Measurements from ENCODE around the gene FAF1.

DNA sequence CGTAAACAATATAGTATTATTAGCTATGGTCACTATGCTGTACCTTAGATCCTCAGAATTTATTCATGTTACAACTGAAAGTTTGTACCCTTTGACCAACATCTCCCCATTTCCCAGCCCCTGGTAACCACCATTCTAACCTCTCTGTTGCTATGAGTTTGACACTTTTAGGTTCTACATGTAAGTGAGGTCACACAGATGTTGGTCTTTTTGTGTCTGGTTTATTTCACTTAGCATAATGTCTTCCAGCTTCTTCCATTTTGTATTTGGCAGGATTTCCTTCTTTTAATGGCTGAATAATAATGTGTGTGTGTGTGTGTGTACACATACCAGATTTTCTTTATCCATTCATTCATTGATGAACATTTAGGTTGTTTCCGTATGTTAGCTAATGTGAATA is 139.5 kb downstream of the FAF1 start:
- TF ChIP-seq CTCF (IDR thresholded peaks at IDR 0.05; ENCODE audit: low read depth, low read length, poor library complexity, severe bottlenecking) (no peak), EZH2phosphoT487 (IDR thresholded peaks at IDR 0.05; ENCODE audit: borderline replicate concordance, low read length) (no peak)

Measured in DOHH2 (cell line).